ENCODE measurements around the gene OR2A25.
"Not testable (repeated sequence)": the region's sequence is repeated elsewhere in the genome, so short reads cannot be mapped to it uniquely, and the experiment has no call there.

Gene OR2A25, protein sequence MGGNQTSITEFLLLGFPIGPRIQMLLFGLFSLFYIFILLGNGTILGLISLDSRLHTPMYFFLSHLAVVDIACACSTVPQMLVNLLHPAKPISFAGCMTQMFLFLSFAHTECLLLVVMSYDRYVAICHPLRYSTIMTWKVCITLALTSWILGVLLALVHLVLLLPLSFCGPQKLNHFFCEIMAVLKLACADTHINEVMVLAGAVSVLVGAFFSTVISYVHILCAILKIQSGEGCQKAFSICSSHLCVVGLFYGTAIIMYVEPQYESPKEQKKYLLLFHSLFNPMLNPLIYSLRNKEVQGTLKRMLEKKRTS

DNA sequence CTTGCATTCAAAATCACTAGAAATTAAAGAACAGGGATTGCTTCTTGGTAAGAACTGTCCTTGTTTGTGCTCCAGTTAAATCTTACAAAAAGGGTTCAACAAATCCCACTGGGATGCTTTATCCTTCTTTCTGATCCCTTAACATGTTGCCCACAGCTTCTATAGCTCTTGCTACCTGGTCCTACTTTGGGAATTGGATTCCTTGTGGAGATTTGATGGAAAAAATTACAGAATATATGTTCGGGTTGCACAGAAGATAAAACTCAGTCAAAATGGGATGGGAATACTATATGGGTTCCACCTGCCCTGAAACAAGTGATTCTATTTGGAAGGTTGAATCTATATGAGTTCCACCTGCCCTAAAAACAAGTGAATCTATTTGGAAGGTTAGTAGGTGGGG lies at the start of gene OR2A25:
OR2A25 (plus strand) TSS at position 301 of the 400 bp plus-strand sequence. CDS start 4,409 bp downstream, outside the sequence.
- DNase-seq: no peak

DNA sequence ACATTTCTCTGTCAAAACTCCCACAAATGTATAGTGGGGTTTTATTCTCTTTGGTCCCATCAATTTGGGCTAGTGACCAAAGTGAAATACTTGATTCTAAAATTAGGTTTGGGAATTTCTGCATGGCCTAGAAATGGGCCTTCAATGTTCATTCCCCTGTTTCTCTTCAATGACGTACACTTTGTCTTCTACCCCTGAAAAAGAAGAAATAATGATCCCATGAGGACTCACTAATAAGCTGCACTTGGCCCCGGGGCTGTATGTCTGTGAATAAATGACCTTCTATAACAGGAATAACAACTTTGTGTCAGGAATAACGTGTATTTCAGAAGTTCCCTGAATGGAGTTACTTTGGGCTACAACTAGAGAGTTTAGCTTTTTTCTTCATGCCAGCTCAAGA lies 49.3 kb upstream of the OR2A25 start:
- DNase-seq: no peak

DNA sequence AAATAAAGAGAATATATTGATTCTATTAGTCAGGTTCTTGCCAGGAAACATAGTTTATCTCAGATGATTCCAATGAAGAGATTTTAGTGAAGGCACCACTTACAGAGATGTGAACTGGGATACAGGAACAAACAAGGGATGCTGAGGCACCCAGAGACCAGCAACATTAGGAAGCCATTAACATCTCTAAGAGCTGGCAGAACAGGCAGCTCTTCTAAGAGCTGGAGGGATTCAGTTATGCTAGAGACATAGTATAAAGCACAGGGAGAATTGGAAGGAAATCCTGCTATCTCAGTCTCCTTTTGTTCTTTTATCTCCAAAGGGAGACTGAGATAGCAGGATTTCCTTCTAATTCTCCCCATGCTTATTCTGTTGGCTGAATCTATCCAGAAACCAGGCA lies 47.4 kb upstream of the OR2A25 start:
- DNase-seq: no peak

DNA sequence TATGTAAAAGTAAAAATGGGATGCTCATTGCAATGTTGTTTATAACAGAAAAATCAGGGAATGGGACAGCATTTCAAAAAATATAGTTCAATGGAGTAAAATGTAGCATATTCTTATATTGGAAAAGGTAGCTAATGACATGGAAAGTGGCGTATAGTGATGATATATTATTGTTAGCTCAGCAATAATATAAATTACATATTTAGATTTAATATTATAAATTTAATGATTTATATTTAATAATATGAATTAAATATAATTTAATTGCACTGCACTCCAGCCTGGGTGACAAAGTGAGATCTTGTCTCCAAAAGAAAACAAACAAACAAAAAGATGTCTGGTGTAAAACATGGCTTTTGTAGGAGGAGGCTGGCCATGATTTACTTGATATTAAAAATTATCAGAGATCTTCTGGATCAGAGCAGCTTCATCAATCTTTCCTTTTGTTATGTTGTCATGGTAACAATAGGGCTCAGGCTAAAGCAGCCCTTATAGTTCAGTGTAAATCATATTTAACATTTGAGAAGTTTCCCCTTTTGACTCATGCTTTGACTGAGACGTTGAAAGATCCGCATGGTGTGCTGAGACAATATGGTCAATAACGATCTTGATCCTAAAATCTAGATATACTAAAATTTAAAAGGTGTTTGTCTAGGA lies 46.3 kb upstream of the OR2A25 start:
- no peak for DNase-seq

DNA sequence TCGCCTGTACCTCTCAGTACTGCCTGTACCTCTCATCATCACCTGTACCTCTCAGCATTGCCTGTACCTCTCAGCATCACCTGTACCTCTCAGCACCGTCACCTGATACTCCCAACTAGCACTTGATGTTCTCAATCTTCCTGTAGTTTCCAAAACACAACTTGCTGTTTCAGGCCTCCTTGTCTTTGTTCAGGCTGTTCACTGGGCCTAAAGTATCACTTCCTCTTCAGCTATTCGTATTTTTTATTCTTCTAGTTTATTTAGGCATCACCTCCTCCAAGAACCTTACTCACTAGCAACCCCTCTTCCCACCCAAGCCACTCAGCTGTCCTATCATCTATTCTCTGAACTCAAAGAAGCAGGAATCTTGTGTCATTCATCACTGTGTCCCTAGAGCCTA lies 45.4 kb upstream of the OR2A25 start:
- DNase-seq: no peak

DNA sequence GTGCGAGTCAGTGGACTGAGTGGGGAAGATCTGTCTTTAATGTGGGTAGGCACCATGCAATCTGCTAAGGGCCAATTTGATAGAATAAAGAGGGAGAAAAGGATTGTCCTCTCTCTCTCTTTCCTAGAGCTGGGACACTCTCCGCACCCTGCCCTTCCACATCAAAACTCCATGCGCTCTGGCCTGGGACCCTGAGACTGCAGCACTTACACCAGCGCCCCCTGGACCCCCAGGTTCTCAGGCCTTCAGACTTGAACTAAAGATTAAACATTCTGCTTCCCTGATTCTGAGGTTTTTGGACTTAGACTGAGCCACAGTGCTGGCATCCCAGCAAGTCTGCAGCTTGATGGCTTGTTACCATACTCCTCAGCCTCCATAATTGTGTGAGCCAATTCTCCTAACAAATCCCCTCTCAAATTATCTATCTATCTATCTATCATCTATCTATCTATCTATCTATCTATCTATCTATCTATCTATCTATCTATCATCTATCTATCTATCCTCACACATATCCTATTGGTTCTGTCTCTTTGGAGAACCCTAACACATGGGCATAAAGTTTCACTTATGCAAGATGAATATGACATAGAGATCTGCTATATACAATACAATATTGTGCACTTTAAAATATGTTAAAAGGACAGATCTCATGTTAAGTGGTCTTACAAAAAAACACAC lies 43.3 kb upstream of the OR2A25 start:
- DNase-seq: no peak

DNA sequence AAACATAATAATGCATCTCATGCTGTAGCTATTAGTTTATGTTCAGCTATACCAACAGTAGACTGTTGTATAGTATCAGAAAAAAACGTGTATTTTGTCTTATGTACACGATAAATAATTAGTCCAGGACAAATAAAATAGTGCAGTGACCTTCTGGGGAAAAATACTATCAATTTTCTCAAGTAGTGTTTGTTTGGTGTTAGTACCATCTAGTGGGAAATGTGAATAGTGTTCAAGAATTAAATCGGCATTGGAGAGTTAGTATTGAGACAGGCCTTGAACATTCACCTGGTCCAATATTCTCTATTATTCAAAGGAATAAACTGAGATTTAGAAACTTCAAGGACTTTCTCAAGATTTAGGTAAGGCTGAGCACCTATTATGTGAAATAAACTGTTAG lies 42.5 kb upstream of the OR2A25 start:
- DNase-seq: no peak

DNA sequence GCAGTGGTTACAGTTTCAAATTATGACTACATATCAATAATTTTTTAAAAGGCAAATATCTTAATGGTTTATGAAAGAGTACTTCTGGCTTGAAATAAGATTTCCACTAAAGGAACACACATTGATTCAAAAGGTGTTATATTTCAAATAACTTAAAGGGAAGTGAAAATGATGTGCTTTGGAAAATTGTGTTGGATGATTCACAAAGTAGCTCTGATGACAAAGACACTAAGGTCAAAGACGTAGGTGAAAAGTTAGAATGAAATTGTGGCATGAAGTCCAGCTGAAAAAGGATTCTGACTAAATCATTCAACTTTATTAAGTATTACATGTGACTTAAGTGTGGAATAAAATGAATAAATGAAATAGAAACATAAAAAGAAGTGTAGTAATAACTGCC lies 41.6 kb upstream of the OR2A25 start:
- no peak for DNase-seq

DNA sequence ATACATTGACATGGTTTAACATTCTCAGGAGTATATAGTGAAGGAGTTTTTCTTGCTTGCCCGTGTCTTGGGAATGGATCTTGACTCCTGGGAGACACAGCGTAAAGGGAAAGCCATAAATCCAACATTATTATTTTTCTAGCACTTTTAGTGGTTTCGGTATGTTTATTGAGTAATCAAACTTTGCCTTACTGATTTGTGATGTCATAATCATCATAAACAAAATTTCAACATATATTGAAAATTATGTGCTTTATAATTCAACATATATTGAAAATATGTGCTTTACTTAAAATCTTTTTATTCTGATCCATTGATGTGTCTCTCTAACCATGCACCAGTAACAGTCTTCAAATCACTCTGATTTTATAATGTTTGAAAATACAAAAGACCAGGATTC lies 41.1 kb upstream of the OR2A25 start:
- DNase-seq: no peak

DNA sequence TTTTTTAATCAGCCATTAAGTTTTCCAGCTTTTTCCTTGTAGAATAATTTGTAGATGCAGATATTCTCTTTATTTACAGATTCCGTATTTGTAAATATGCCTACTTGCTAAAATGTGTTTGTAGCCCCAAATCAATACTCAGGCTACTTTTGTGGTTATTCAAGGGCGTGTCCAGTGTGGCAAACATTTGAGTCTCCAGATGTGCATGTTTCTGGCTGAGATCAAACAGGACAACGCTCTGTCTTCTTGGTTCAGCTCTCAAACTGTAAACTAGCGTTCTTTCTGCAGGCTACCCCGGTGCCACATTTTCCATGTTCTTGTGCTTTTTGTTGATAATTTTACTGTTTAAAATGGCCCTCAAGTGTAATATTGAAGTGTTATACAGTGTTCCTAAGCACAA lies 37.1 kb upstream of the OR2A25 start:
- no peak for DNase-seq

DNA sequence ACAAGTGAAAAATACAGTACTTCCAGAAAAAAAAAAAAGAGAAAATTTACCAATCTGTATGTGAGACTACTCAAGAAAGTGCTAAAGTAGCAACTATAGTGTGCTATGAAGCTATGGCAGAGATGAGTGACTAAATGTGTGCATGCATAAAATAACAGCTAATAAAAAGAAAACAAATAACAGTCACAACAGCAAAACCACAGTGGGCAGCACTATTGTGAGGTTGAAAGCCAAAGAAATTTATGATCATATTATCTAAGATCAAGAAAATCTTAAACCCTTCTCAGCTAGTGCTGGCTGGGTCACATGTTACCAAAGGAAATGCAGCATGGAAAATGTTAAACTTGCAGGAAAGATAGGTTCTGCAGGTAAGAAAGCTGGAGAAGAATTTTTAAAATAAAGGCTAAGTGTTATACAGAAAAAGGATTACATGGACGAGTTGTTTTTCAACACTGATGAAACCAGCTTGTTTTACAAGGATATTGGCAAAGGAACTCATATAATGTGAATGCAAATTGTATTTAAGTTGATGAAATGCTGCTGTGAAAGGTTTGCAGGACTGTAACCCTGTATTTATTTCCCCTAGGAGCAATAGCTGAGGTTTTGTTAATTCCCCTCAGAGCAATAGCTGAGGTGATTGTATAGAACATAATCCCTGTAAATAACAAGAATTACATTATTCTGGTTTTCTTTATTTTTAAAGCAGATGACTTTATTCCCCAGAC lies 36.5 kb upstream of the OR2A25 start:
- no peak for DNase-seq

DNA sequence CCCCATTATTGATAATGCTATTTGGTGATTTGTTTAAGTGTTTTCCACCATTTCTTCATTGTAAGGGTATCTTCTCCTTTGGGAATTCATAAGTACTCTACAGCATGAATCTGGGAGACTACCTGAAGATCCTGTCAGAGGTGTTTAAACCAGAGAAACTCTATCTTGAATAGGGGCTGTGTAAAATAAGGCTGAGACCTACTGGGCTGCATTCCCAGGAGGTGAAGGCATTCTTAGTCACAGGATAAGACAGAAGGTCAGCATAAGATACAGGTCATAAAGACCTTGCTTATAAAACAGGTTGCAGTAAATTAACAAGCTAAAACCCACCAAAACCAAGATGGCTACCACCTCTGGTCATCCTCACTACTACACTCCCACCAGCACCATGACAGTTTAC lies 34.2 kb upstream of the OR2A25 start:
- DNase-seq: no peak

DNA sequence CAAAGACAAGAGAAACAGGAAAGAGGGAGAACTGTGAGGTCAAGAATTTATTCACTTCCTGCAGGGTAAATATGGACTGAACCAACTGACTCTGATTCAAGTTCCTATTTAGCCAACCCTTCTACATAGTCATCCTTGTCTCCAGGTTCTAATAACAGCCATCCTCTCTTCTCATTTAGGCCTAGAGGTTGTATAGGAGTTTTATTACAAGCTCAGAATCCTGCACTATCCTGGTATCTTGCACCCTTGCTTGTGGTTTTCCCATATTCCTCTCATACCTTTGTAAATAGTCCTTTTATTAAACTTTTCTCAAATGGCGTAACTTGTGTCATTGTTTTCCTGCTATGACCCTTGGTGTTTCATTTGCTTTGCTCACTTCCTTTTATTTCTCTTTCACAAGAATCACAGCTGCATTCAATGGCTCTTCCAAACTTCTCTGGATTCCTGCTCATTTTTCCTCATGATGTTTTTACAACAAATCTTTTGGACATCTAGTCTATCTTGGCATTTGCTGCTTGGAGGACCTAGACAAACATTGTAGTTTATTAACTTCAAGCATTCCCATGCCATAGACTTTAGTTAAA lies 33.2 kb upstream of the OR2A25 start:
- DNase-seq: no peak

DNA sequence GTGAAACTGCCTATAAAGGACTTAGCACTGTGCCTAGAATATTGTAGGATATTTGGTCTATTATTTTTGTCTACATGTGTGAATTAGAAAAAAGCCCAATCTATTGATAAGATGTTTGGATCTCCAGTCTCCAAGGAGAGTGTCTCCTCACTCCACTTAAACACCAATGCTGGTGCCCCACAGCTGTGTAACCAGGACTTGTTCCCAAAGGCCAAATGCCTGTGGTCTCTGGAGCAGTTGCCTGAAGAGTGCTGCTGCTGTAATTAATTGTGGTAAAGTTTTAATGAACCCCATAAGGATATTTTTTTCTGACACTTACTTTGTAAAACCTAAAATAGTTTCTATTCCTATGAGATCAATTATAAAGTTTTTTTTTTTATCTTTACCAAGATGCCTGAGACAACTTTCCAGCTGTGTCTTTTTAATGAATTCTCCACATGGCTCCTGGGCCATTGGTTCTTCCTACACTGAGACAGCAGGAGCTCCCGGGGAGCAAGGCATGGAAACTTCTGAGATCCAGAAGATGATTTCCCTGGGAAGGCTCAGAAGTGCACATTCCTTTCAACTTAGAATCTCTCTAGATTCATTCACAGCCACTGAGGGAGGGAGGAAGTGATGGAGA lies 32.1 kb upstream of the OR2A25 start:
- no peak for DNase-seq

DNA sequence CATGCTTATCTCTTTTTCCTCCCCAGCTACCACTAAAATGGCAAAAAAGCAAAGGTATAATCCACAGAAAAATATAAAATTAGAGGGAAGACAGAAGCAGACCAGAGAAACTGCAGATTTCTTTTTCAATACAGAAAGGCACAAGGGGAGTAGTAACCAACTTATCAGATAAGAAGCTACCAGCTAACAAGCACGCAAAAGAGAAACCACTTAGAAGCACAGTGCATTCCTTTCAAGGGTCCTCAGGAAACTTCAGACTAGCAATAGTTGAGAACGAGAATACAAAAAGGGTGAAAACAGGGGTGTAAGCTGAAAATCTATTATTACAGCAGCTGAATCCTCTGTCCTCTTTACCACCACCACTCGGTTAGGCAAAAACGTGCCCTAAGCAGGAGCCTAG lies 30.7 kb upstream of the OR2A25 start:
- DNase-seq: no peak

DNA sequence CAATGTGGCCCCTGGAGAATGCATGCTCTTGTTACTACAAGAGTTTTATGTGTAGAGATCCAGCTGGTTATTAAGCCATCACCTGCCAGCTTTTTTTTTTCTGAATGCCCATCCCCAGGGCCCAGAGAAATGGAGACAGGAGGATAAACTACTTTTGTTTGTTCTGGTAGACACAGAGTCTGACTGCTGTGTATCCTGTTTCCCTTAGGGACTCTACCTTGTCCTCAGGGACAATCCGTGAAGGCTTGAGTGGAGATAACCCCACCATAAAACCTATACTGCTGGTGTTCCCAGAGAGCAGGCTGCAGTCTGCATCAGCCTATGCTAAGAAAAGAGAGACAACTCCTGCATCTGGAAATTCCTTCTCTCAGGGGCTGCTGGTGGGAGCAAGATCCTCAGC lies 21.0 kb upstream of the OR2A25 start, which contains the start of gene OR2A5:
OR2A5 (plus strand) TSS at position 301 of the 400 bp plus-strand sequence. CDS start 1,454 bp downstream, outside the sequence.
- DNase-seq: no peak

DNA sequence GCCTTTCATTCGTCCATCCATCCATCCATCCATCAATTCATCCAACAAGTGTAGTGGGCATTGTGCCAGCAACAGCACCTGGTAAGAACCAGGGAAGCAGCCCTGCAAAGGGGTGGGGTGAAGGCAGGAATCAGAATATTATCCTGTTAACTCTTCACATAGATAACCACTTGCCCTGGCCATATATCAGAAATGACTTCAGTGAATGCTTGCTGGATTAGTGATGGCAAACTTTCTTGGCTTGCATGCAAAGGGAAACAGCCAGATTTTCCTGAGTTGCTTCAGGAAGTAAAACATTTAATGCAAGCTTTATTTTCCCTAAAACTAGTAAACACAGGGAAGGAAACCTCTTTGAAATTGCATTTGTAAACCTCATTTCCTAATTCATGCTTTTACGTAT lies 20.1 kb upstream of the OR2A25 start:
- DNase-seq: no peak

DNA sequence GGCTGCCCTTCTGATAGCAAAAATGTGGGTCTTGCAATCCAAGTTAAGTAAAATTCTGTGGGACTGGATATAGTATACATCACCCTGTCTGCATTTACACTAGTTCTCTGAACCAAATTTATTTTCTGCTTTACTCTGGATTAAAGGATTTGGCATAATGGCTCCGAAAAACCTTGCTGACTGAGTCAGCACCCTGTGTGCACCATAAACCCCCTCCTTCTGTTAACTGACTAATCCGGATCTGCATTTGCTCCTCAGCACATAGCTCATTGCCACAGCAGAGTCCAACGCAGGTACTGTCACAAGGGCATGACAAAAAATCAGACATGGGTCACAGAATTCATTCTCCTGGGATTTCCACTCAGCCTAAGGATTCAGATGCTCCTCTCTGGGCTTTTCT lies 19.5 kb upstream of the OR2A25 start:
- DNase-seq: no peak

DNA sequence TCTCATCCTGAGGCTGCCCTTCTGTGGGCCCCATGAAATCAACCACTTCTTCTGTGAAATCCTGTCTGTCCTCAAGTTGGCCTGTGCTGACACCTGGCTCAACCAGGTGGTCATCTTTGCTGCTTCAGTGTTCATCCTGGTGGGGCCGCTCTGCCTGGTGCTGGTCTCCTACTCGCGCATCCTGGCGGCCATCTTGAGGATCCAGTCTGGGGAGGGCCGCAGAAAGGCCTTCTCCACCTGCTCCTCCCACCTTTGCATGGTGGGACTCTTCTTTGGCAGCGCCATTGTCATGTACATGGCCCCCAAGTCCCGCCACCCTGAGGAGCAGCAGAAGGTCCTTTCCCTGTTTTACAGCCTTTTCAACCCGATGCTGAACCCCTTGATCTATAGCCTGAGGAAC lies 18.7 kb upstream of the OR2A25 start:
- not testable (repeated sequence) for DNase-seq

DNA sequence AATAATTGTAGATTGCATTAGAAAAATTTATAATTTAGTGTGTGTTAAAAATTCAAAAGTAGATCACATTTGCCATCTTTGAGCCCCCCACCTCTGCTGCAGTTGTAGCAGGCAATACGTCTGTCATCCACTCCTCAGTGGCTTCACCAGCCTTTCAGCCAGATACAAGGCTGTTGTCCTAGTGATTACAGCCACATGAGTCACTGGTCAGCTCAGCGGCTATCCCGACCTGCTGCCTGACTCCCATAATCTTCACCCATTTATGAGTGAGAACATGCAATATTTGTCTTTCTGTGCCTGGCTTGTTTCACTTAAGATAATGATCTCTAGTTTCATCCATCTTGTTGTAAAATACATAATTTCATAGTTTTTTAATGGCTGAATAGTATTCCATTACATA lies 11.7 kb upstream of the OR2A25 start:
- no peak for DNase-seq

DNA sequence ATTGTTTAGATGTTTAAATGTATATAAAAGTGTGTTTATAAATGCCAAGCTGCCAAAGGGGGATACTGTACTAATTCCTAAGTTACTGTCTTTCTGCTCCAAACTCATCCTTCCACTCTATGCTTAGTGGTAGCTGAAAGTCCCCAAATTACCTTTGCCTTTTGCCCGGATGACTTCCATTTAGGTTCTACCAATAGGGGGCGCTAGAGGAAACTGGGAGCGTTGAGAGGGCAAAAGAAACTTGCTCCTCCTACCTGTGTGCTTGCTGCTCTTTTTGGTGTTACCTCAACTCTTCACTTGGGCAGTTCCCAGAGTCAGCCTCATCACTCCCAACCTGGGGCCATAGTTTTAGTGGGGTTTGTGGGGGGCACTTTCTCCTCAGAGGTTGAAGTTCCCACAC lies 5.9 kb upstream of the OR2A25 start:
- no peak for DNase-seq

DNA sequence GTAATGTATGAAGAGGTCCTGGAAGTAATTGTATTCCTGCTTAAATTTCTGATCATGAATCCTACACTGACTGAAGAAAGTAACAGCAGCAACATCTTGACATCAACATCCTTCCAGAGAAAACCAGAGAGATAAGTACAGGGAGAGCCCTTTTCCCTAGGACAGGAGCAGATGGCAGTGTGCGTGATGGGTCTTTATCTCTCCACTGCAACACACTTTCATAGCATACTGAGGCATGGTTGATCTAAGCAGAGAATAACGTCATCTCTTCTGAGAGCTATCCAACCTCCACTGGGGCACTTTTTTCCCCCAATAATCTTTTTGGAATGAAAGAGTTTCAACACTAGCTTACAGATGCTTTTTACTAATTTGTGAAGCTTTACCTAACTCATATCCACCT lies 342 bp downstream of the OR2A25 start:
- DNase-seq: no peak

DNA sequence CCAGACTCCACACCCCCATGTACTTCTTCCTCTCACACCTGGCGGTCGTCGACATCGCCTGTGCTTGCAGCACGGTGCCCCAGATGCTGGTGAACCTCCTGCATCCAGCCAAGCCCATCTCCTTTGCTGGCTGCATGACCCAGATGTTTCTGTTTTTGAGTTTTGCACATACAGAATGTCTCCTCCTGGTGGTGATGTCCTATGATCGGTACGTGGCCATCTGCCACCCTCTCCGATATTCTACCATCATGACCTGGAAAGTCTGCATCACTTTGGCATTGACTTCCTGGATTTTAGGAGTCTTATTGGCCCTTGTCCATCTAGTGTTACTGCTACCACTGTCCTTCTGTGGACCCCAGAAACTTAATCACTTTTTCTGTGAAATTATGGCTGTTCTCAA lies 4.8 kb downstream of the OR2A25 start:
- DNase-seq: no peak
